Tibial nerve (tissue), 3 donors: ENCODE data around the gene SCAPER.

Experiments
- POLR2A ChIP-seq, 2 donors: fragments of 450-650 bp; IDR thresholded peaks; one replicate each; pipeline ENCODE4 v1.6.1; 2017; ENCODE audit warnings: antibody characterized with exemption in 2 of 2, mild to moderate bottlenecking in 2 of 2, moderate library complexity in 2 of 2
- TF ChIP-seq, protein P1 (sequence below), 5 experiments: fragments of 200-600 bp in 3 of 5; fragments of 450-650 bp in 2 of 5; sonication (generic) in 3 of 5; IDR thresholded peaks; one replicate each; pipeline ENCODE4 v1.5.1; 2016 to 2019; ENCODE audit warnings: antibody characterized with exemption in 5 of 5, mild to moderate bottlenecking in 3 of 5, moderate library complexity in 2 of 5

DNA sequence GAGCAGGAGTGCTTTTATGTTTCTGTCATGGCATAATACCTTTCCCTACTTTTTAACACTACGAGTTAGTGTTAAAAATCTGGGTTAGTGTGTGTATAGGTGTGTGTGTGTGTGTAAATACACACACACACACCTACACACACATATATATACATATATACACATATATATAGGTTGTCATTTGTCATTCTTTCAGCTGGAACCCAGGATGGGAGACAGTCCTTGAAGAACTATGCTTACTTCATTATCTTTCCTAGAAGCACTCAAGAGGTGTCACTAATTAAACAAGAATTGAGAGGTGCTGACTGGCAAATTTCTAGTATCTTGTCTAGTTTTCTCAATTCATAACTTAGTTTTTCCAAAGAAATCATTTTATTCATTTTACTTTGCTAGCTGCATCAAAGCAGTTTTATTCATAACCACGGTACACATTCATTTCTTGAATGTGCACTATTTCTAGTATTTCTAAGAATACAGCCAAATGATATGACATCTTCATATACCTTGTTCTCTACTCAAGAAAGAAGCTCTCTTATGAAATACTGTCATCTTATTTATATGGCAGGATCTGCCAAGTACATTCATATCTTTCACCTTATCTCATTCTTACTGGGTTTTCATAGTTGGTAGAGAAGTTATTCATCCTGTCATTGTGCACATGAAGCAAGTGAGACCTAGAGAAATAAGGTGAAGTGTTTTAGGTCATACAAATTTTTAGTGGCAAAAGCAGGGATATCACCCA, 522.0 kb downstream of the SCAPER start:
- TF ChIP-seq, protein P1, sequence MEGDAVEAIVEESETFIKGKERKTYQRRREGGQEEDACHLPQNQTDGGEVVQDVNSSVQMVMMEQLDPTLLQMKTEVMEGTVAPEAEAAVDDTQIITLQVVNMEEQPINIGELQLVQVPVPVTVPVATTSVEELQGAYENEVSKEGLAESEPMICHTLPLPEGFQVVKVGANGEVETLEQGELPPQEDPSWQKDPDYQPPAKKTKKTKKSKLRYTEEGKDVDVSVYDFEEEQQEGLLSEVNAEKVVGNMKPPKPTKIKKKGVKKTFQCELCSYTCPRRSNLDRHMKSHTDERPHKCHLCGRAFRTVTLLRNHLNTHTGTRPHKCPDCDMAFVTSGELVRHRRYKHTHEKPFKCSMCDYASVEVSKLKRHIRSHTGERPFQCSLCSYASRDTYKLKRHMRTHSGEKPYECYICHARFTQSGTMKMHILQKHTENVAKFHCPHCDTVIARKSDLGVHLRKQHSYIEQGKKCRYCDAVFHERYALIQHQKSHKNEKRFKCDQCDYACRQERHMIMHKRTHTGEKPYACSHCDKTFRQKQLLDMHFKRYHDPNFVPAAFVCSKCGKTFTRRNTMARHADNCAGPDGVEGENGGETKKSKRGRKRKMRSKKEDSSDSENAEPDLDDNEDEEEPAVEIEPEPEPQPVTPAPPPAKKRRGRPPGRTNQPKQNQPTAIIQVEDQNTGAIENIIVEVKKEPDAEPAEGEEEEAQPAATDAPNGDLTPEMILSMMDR (IDR thresholded peaks at IDR 0.05) = no peak
- no peak for TF ChIP-seq POLR2A (IDR thresholded peaks at IDR 0.05)
